Naive thymus-derived CD8-positive, alpha-beta T cell (primary cell): ENCODE data around the gene B4GALT5. TPM values are rescaled to one million over a fixed set of nuclear protein-coding genes. Genes with fewer than 3 reads are reported as not detected.
A peak's percentile ranks its signal among the peaks of the same experiment; 100 is the strongest.
"Not testable (repeated sequence)": the region's sequence is repeated elsewhere in the genome, so short reads cannot be mapped to it uniquely, and the experiment has no call there.

Source experiments
- ATAC-seq, 2 donors: fragments of 150-1000 bp; cut with Tn5 transposase in 1 of 2; sonication (Bioruptor Pico), chemical (Tn5 transposase) in 1 of 2; 1 replicate in 1 of 2; 2 replicates in 1 of 2; pipeline ENCODE4 v1.10.0; 2021; ENCODE audit warnings: mild to moderate bottlenecking in 2 of 2, moderate library complexity in 2 of 2
- POLR2A ChIA-PET: fragments of 350-600 bp; sonication (Branson Sonifier 250); formaldehyde crosslinking; loops from one replicate; lab custom pipeline; 2021; ENCODE audit warnings: antibody characterized with exemption; lab: Charles Lee
- DNase-seq, 10 donors: peaks; one replicate each; pipeline versions ENCODE4 v3.0.0 to v3.0.0-alpha.2; 2020 to 2022
- H3K27ac Mint-ChIP-seq, 10 donors: one replicate each; pipeline ENCODE4 v1.8.0; 2020 to 2022; ENCODE audit warnings: mild to moderate bottlenecking in 10 of 10, mixed read lengths in 10 of 10, moderate library complexity in 4 of 10, inconsistent platforms in 1 of 10
- H3K27me3 Mint-ChIP-seq, 5 donors: one replicate each; pipeline ENCODE4 v1.8.0; 2021 to 2022; ENCODE audit warnings: mixed read lengths in 5 of 5
- H3K36me3 Mint-ChIP-seq, 3 donors: one replicate each; pipeline ENCODE4 v1.8.0; 2020 to 2022; ENCODE audit warnings: mixed read lengths in 3 of 3, mild to moderate bottlenecking in 2 of 3, inconsistent platforms in 1 of 3
- H3K4me1 Mint-ChIP-seq, 4 donors: one replicate each; pipeline ENCODE4 v1.8.0; 2021 to 2022; ENCODE audit warnings: mixed read lengths in 4 of 4
- H3K4me3 Mint-ChIP-seq, 10 donors: one replicate each; pipeline ENCODE4 v1.8.0; 2020 to 2022; ENCODE audit warnings: mild to moderate bottlenecking in 10 of 10, mixed read lengths in 10 of 10, moderate library complexity in 6 of 10, inconsistent platforms in 1 of 10
- H3K9me3 Mint-ChIP-seq, 9 donors: one replicate each; pipeline ENCODE4 v1.8.0; 2020 to 2022; ENCODE audit warnings: mixed read lengths in 9 of 9, mild to moderate bottlenecking in 3 of 9, inconsistent platforms in 1 of 9, moderate library complexity in 1 of 9
- polyA plus RNA-seq, 3 donors: library from polyadenylated mRNA; unstranded; fragments of 300-500 nt; fragmentation: Illumina TruSeq; gene quantifications; one replicate each; pipeline ENCODE4 v1.2.3, GENCODE V29; 2021
- total RNA-seq, 8 experiments: library from RNA in 2 of 8; stranded (reverse) in 2 of 8; gene quantifications; one replicate each; pipeline ENCODE4 v1.2.3 and lab custom pipeline; 2021 to 2026

The B4GALT5 gene
- total and polyA plus RNA-seq, 5 experiments from 2014 or later, result 0.34 to 6.8 (median 1.4) TPM

- H3K4me1 Mint-ChIP-seq, result peaks cover 8 to 20% (median 16%) of the 10 kb centered on the region in 4 donors
- peaks cover 6 to 20% (median 8%) of the 10 kb centered on the region in 5 donors for H3K27me3 Mint-ChIP-seq
- no peak overlapping the region for H3K4me3 Mint-ChIP-seq
- no peak overlapping the region for H3K27ac Mint-ChIP-seq
- POLR2A ChIA-PET, result interaction anchor here (0.6 to 1.0 kb wide), 2 partner anchors 232 to 487 kb away, joined by 3 read pairs; no protein-coding TSS in a partner anchor
- DNase-seq, result no peak
- no peaks in the 10 kb centered on the region for H3K9me3 Mint-ChIP-seq
- H3K36me3 Mint-ChIP-seq, result no peaks in the 10 kb centered on the region
- no peak for ATAC-seq
Observed at GRCh38 chr20:49612127-49612738, 101.4 kb downstream of the B4GALT5 start.

GRCh38 chr20:49611539-49612126 is 102.0 kb downstream of the B4GALT5 start:
- H3K9me3 Mint-ChIP-seq, ATAC-seq, H3K27ac Mint-ChIP-seq, H3K36me3 Mint-ChIP-seq, DNase-seq: not testable (repeated sequence)
- POLR2A ChIA-PET, result interaction anchor here (0.6 to 1.2 kb wide), 3 partner anchors 233 to 487 kb away, joined by 3 read pairs; partner anchors contain the start of gene RNF114
- H3K4me1 Mint-ChIP-seq, result peaks cover 8 to 20% (median 16%) of the 10 kb centered on the region in 4 donors
- peaks cover 6 to 20% (median 8%) of the 10 kb centered on the region in 5 donors for H3K27me3 Mint-ChIP-seq
- H3K4me3 Mint-ChIP-seq, result peak overlapping the region in 2 of 10 donors; percentile 22 to 64

DNA sequence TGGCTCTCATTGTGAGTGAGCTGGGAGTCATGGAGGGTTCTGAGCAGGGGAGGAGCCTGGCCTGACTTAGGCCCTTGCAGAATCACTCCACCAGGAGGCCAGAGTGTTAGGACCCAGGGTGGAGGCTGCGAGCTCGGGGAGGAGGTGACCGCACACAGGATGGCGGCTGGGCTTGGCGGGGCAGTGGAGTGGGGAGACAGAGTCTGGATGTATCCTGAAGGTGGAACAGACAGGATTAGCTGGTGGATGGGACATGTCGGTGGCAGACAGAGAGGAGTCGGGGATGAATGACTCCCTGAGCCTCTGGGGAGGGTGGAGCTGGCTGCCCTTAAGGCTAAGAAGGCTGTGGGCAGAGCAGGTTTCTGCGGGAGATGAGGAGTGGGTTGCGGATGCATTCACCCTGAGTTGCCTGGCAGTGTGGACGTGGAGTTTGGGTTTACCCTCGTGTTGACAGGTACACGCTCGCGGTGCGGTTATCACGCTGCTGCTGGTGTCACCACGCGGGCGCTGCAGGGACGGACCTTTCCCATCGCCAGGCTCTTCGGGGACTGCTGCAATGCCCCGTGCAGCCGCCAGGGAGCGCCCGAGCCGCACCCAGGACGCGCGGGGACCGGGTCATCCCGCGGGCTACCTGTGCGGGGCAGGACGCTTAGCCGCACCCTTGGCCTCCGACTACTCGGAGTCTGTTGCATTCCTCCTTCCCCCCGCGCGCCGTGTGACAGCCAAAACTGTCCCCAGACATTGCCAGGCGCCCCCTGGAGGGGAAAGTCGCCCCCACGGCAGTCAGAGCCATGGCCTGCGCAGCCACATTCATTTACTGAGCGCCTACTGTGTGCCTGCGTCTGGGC is 102.8 kb downstream of the B4GALT5 start:
- DNase-seq (peak; percentile 44 to 77 (median 64)), ATAC-seq (peak; percentile 65 to 71)
- Mint-ChIP-seq H3K36me3 (no peaks in the 10 kb centered on the region), H3K27ac (peak overlapping the region in 3 of 10 donors; percentile 13 to 47 (median 27)), H3K9me3 (no peaks in the 10 kb centered on the region), H3K27me3 (peaks cover 6 to 22% (median 8%) of the 10 kb centered on the region in 5 donors), H3K4me1 (peaks cover 8 to 20% (median 16%) of the 10 kb centered on the region in 4 donors), H3K4me3 (peak overlapping the region; percentile 3 to 73 (median 49))
- POLR2A ChIA-PET, result interaction anchor here (1.2 kb wide), 1 partner anchor 325 kb away, joined by 3 read pairs; the partner anchor contains the start of gene RNF114

DNA sequence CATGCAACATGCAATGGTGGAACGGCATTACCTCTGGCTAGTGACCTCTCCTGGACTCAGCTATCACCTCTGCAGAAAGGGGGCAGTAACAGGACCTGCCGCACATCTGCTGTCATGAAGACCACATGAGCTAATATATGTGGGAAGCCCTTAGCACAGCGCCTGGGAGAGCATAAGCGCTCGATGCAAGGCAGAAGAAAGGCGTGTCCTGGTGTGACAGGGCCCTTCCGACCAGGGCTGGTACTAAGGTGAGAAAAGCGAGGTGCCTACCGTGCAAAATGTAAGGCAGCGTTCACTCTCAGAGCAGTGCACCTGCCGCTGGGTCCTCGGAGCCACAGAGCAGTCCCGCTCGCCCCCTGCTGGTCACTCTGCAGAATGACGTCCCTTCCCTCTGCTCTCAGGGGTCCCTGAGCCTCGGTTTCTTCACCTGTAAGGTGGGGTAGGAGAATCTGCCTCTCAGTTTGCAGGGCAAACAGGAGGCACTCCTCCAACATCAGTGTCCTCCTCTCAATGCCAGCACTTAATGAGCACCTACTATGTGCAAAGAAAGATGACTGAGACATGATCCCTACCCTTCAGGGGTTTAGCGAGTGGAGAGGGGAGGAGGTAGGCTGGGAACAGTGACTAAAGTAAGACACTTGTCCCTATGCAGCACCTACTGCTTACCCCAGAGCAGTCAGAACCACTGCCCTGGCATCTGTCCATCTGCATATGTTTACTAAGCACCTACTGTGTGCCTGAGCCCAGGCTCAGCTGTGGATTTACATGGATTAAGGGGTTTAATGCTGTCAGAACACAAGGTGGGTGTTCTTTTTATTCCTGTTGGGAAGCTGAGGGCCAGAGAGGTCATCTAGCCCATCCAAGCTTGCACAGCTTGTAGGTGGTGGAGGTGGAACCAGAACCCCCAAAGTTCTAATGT is 104.7 kb downstream of the B4GALT5 start:
- Mint-ChIP-seq H3K4me3 (peak overlapping the region; percentile 48 to 79 (median 70)), H3K9me3 (no peaks in the 10 kb centered on the region), H3K27ac (peak overlapping the region in 4 of 10 donors; percentile 9 to 71 (median 38)), H3K27me3 (peaks cover 6 to 24% (median 8%) of the 10 kb centered on the region in 5 donors), H3K4me1 (peaks cover 7 to 20% (median 16%) of the 10 kb centered on the region in 4 donors), H3K36me3 (no peaks in the 10 kb centered on the region)
- ATAC-seq, result peak; percentile 85 to 88
- POLR2A ChIA-PET, result no interaction called here
- peak; percentile 42 to 78 (median 70) for DNase-seq

- Mint-ChIP-seq H3K36me3 (no peaks in the 10 kb centered on the region), H3K27me3 (peaks cover 6 to 24% (median 9%) of the 10 kb centered on the region in 5 donors), H3K4me1 (peaks cover 7 to 20% (median 16%) of the 10 kb centered on the region in 4 donors), H3K9me3 (no peaks in the 10 kb centered on the region), H3K4me3 (no peak overlapping the region), H3K27ac (no peak overlapping the region)
- DNase-seq (no peak), ATAC-seq (no peak)
- POLR2A ChIA-PET, result no interaction called here
Observed at GRCh38 chr20:49607568-49607967, 106.1 kb downstream of the B4GALT5 start.

- no peak overlapping the region for H3K27ac Mint-ChIP-seq
- H3K9me3 Mint-ChIP-seq, result no peaks in the 10 kb centered on the region
- peaks cover 0 to 1% (median under 1%) of the 10 kb centered on the region in 4 donors for H3K4me1 Mint-ChIP-seq
Observed at GRCh38 chr20:49603209-49603627, 110.5 kb downstream of the B4GALT5 start.

GRCh38 chr20:49602345-49603208 is 111.1 kb downstream of the B4GALT5 start:
- ATAC-seq (no peak), DNase-seq (no peak)
- Mint-ChIP-seq H3K4me3 (no peak overlapping the region), H3K4me1 (no peaks in the 10 kb centered on the region), H3K27me3 (peaks cover 0 to 9% (median 2%) of the 10 kb centered on the region in 5 donors), H3K36me3 (no peaks in the 10 kb centered on the region), H3K27ac (no peak overlapping the region), H3K9me3 (no peaks in the 10 kb centered on the region)
- POLR2A ChIA-PET, result no interaction called here

More at GRCh38 chr20:49603209-49603627, 110.5 kb downstream of the B4GALT5 start:
- POLR2A ChIA-PET, result no interaction called here
- Mint-ChIP-seq H3K36me3 (no peaks in the 10 kb centered on the region), H3K4me3 (no peak overlapping the region), H3K27me3 (peaks cover under 1 to 12% (median 3%) of the 10 kb centered on the region in 5 donors)
- no peak for ATAC-seq
- no peak for DNase-seq

- Mint-ChIP-seq H3K4me1 (peaks cover 0 to 2% (median 0%) of the 10 kb centered on the region in 4 donors), H3K36me3 (no peaks in the 10 kb centered on the region), H3K9me3 (no peaks in the 10 kb centered on the region), H3K27me3 (peaks cover 0 to 9% (median 2%) of the 10 kb centered on the region in 5 donors), H3K27ac (no peak overlapping the region), H3K4me3 (no peak overlapping the region)
- POLR2A ChIA-PET, result no interaction called here
- ATAC-seq (no peak), DNase-seq (no peak)
Observed at GRCh38 chr20:49601153-49601924, 112.3 kb downstream of the B4GALT5 start.

DNA sequence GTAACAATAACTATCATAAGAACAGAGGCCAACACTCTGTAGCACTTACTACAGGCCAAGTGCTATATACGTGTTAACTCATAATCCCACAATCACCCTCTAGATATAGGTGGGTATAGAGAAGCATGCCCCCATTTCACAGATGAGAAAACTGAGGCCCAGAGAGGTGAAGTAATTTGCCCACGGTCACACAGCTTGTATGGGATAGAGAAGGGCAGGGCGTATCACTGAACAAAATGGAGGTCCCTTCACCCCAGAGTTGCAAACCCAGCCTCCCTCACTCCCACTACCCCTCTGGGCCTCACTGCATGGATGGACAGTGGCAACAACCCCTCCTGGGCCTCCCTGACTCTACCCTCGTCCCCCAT is 113.9 kb downstream of the B4GALT5 start:
- POLR2A ChIA-PET, result no interaction called here
- DNase-seq, result no peak
- Mint-ChIP-seq H3K4me1 (peaks cover 0 to 18% (median 2%) of the 10 kb centered on the region in 4 donors), H3K9me3 (no peaks in the 10 kb centered on the region), H3K36me3 (no peaks in the 10 kb centered on the region), H3K4me3 (no peak overlapping the region), H3K27ac (peak overlapping the region in 1 of 10 donors; percentile 40), H3K27me3 (peaks cover 0 to 17% (median 2%) of the 10 kb centered on the region in 5 donors)
- no peak for ATAC-seq

GRCh38 chr20:49597825-49598395 is 115.8 kb downstream of the B4GALT5 start:
- Mint-ChIP-seq H3K36me3 (no peaks in the 10 kb centered on the region), H3K9me3 (no peaks in the 10 kb centered on the region), H3K4me3 (no peak overlapping the region), H3K27ac (no peak overlapping the region), H3K4me1 (peaks cover 0 to 35% (median 9%) of the 10 kb centered on the region in 4 donors), H3K27me3 (peaks cover 0 to 31% (median 8%) of the 10 kb centered on the region in 5 donors)
- ATAC-seq, result no peak
- POLR2A ChIA-PET, result no interaction called here
- no peak for DNase-seq
